ENCODE data around the gene UST. TPM values are rescaled to one million over a fixed set of nuclear protein-coding genes. Genes with fewer than 3 reads are reported as not detected.
A peak's percentile ranks its signal among the peaks of the same experiment; 100 is the strongest.
"Not testable (repeated sequence)": the region's sequence is repeated elsewhere in the genome, so short reads cannot be mapped to it uniquely, and the experiment has no call there.

UST gene
- total RNA-seq, 2 donors from 2014 or later: 15.3 to 16.3 TPM

- no peaks in the 10 kb centered on the region for H3K9me3 ChIP-seq (ENCODE audit: control insufficient read depth, low read length)
- peak; percentile 58 for DNase-seq
- H3K27me3 ChIP-seq (ENCODE audit: control insufficient read depth, insufficient read depth, low read length, poor library complexity, severe bottlenecking): no peaks in the 10 kb centered on the region
- H3K4me3 ChIP-seq (ENCODE audit: low read length): no peak overlapping the region
- H3K4me1 ChIP-seq (ENCODE audit: control insufficient read depth, insufficient read depth, low read length): peaks cover 9% of the 10 kb centered on the region
- peak overlapping the region; percentile 90 for H3K27ac ChIP-seq (ENCODE audit: low read depth, low read length)
- H3K27ac Mint-ChIP-seq: peak overlapping the region; percentile 57
- 79 to 88% methylated on average over 15 to 16 of the region's 16 CpGs for WGBS, 2 experiments (ENCODE audit: insufficient coverage in 1 of 2, insufficient read length in 1 of 2)
- H3K36me3 ChIP-seq (ENCODE audit: control insufficient read depth, insufficient read depth, low read length): no peaks in the 10 kb centered on the region
- no peaks in the 10 kb centered on the region for H3K27me3 Mint-ChIP-seq (ENCODE audit: insufficient read depth)
- H3K36me3 Mint-ChIP-seq (ENCODE audit: low read depth): no peaks in the 10 kb centered on the region
- H3K4me3 Mint-ChIP-seq: no peak overlapping the region
- H3K9me3 Mint-ChIP-seq: peaks cover 4% of the 10 kb centered on the region
- no peak overlapping the region for H3K9ac ChIP-seq (ENCODE audit: extremely low read depth, low read length, poor library complexity, severe bottlenecking)
- TF ChIP-seq, protein P1, sequence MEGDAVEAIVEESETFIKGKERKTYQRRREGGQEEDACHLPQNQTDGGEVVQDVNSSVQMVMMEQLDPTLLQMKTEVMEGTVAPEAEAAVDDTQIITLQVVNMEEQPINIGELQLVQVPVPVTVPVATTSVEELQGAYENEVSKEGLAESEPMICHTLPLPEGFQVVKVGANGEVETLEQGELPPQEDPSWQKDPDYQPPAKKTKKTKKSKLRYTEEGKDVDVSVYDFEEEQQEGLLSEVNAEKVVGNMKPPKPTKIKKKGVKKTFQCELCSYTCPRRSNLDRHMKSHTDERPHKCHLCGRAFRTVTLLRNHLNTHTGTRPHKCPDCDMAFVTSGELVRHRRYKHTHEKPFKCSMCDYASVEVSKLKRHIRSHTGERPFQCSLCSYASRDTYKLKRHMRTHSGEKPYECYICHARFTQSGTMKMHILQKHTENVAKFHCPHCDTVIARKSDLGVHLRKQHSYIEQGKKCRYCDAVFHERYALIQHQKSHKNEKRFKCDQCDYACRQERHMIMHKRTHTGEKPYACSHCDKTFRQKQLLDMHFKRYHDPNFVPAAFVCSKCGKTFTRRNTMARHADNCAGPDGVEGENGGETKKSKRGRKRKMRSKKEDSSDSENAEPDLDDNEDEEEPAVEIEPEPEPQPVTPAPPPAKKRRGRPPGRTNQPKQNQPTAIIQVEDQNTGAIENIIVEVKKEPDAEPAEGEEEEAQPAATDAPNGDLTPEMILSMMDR (conservative IDR thresholded peaks at IDR 0.05): no peak
- peaks cover 35% of the 10 kb centered on the region for H3K4me1 Mint-ChIP-seq
These were observed 105.1 kb downstream of the UST start for GRCh38 chr6:148851683-148852556.

- H3K36me3 ChIP-seq (ENCODE audit: control insufficient read depth, insufficient read depth, low read length): no peaks in the 10 kb centered on the region
- Mint-ChIP-seq H3K4me3 (no peak overlapping the region), H3K4me1 (peaks cover 35% of the 10 kb centered on the region), H3K27me3 (ENCODE audit: insufficient read depth) (no peaks in the 10 kb centered on the region), H3K36me3 (ENCODE audit: low read depth) (no peaks in the 10 kb centered on the region), H3K27ac (no peak overlapping the region), H3K9me3 (peaks cover 4% of the 10 kb centered on the region)
- no peaks in the 10 kb centered on the region for H3K9me3 ChIP-seq (ENCODE audit: control insufficient read depth, low read length)
- TF ChIP-seq, protein P1 (conservative IDR thresholded peaks at IDR 0.05): no peak
- DNase-seq: no peak
- 92 to 100% methylated on average over 5 to 6 of the region's 6 CpGs for WGBS, 2 experiments (ENCODE audit: insufficient coverage in 1 of 2, insufficient read length in 1 of 2)
- H3K9ac ChIP-seq (ENCODE audit: extremely low read depth, low read length, poor library complexity, severe bottlenecking): no peak overlapping the region
- no peak overlapping the region for H3K4me3 ChIP-seq (ENCODE audit: low read length)
- peak overlapping the region; percentile 90 for H3K27ac ChIP-seq (ENCODE audit: low read depth, low read length)
- peaks cover 9% of the 10 kb centered on the region for H3K4me1 ChIP-seq (ENCODE audit: control insufficient read depth, insufficient read depth, low read length)
- no peaks in the 10 kb centered on the region for H3K27me3 ChIP-seq (ENCODE audit: control insufficient read depth, insufficient read depth, low read length, poor library complexity, severe bottlenecking)
These were observed 105.9 kb downstream of the UST start for GRCh38 chr6:148852688-148853087.

DNA sequence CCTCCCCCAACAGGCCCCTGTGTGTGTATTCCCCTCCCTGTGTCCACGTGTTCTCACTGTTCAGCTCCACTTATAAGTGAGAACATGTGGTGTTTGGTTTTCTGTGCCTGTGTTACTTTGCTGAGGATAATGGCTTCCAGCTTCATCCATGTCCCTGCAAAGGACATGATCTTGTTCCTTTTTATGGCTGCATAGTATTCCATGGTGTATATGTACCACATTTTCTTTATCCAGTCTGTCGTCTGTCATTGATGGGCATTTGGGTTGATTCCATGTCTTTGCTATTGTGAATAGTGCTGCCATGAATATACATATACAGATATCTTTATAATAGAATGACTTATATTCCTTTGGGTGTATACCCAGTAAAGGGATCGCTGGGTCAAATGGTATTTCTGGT is 106.3 kb downstream of the UST start:
- not testable (repeated sequence) for H3K27me3 ChIP-seq (ENCODE audit: control insufficient read depth, insufficient read depth, low read length, poor library complexity, severe bottlenecking); H3K36me3 Mint-ChIP-seq (ENCODE audit: low read depth); H3K4me1 ChIP-seq (ENCODE audit: control insufficient read depth, insufficient read depth, low read length); H3K9me3 ChIP-seq (ENCODE audit: control insufficient read depth, low read length); DNase-seq; H3K9ac ChIP-seq (ENCODE audit: extremely low read depth, low read length, poor library complexity, severe bottlenecking); H3K27ac Mint-ChIP-seq; H3K9me3 Mint-ChIP-seq; H3K27ac ChIP-seq (ENCODE audit: low read depth, low read length); H3K4me3 Mint-ChIP-seq; H3K36me3 ChIP-seq (ENCODE audit: control insufficient read depth, insufficient read depth, low read length); H3K4me3 ChIP-seq (ENCODE audit: low read length); H3K27me3 Mint-ChIP-seq (ENCODE audit: insufficient read depth)
- peaks cover 35% of the 10 kb centered on the region for H3K4me1 Mint-ChIP-seq
- whole genome bisulfite sequencing, 2 experiments (ENCODE audit: insufficient coverage in 1 of 2, insufficient read length in 1 of 2): 98% methylated on average over 3 of the region's 3 CpGs; no CpG with 5 or more reads in 1 of the 2 experiments
